ENCODE measurements around the gene OOSP1.
"Not testable (repeated sequence)": the region's sequence is repeated elsewhere in the genome, so short reads cannot be mapped to it uniquely, and the experiment has no call there.

OOSP1 gene

GRCh38 chr11:59938132-59938531 is at the start of gene OOSP1:
TSS of gene OOSP1 (plus strand) at chr11:59938432. CDS start at chr11:59938455, 23 bp downstream.
- DNase-seq, result no peak

DNA sequence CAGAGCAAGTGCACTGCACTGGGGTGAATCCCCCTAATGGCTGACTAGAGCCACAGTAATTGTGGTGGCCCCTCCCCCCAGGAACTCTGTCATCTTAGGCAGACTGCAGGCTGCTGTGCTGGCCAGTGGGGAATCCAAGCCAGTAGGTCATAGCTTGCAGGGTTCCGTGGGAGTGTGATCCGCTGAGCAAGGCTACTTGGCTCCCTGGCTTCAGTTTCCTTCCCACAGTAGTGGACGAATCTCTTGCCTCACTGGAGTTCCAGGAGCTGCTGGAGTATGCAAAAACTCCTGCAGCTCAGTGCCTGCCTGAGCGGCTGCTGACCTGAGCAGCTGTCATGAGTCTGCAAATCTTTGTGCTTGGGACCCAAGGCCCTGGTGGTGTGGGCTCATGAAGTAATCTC is 46.5 kb upstream of the OOSP1 start:
- DNase-seq, result no peak

GRCh38 chr11:59894616-59895015 is 43.6 kb upstream of the OOSP1 start:
- DNase-seq, result no peak

DNA sequence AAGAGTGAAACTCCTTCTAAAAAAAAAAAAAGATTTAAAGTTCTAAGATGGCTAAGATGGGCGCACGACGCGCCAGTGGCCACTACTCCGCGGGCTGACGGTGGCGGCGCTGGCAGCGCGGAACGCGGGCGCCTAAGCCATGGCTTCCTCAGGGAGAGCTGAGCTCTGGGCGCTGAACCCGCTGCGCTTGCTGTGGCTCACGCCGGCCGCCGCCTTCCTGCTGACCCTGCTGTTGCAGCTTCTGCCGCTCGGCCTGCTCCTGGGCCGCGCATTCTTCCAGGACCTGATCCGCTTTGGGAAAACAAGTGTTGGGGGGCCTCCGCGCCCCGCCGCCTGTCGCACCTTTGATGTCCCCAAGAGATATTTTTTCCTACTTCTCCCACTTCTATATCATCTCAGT is 40.2 kb upstream of the OOSP1 start:
- DNase-seq, result no peak

DNA sequence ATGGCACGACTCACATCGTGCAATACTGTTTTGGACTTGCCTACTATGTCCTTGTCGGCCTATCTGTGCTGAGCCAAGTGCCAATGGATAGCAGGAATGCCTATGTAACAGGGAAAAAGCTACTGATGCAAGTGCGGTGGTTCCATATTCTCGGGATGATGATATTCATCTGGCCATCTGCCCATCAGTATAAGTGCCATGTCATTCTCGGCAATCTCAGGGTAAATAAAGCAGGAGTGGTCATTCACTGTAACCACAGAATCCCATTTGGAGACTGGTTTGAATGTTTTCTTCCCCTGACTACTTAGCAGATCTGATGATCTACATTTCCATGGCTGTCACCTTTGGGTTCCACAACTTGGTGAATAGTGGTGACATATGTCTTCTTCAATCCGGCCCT is 39.6 kb upstream of the OOSP1 start:
- no peak for DNase-seq

DNA sequence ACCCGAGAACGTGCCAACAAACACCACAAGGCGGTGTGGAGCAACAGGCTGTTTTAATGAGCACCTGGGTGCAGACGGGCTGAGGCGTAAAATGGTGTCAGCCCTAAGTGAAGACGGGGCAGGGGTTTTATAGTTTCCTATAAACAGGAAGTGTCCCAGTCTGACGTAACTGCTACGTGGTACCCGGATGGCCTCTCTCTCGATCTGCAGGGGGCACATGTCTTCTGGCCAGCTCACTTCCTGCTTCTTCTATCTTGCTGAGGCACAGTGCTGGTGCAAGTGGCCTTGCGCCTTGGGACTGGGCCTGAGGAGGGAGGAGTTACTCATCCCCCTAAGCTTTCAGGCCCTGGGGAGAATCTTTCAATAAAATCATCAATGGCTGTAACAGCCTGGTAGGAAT is 38.7 kb upstream of the OOSP1 start:
- DNase-seq, result no peak

GRCh38 chr11:59900366-59901126 is 37.7 kb upstream of the OOSP1 start:
- DNase-seq, result no peak

GRCh38 chr11:59901306-59901705 is 36.9 kb upstream of the OOSP1 start:
- DNase-seq, result no peak

DNA sequence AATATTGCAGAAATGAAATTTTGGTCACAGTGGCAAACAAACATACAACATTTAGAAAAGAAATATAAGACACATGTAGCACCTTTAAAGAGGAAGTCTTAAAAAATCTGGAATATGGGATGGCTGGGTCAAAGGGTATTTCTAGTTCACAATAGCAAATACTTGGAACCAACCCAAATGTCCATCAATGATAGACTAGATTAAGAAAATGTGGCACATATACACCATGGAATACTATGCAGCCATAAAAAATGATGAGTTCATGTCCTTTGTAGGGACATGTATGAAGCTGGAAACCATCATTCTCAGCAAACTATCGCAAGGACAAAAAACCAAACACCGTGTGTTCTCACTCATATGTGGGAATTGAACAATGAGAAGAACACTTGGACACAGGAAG is 34.7 kb upstream of the OOSP1 start:
- not testable (repeated sequence) for DNase-seq

DNA sequence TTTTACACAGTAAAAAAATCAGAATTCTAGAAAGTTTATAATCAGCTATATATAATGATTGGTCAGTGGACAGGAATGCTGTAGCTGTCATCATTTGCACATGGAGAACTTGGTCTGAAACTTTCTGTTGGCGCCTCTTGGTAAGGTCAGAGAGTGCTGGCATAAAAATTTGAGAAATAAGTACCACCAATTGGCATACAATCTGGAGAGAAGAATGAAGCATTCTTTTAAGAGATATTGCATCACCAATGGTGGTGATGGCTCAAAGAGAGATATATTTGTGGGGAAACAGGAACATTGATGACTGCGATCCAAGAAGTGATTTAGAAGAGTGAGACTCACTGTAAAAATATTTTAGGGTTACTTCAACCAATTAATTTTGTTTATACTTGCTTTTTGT is 19.8 kb upstream of the OOSP1 start:
- no peak for DNase-seq

GRCh38 chr11:59918987-59919589 is 19.1 kb upstream of the OOSP1 start:
- no peak for DNase-seq

- DNase-seq, result no peak
Observed at GRCh38 chr11:59923813-59924212, 14.4 kb upstream of the OOSP1 start.

GRCh38 chr11:59931688-59932087 is 6.5 kb upstream of the OOSP1 start:
- DNase-seq, result no peak

- DNase-seq, result no peak
Observed at GRCh38 chr11:59938718-59939117, 486 bp downstream of the OOSP1 start.

DNA sequence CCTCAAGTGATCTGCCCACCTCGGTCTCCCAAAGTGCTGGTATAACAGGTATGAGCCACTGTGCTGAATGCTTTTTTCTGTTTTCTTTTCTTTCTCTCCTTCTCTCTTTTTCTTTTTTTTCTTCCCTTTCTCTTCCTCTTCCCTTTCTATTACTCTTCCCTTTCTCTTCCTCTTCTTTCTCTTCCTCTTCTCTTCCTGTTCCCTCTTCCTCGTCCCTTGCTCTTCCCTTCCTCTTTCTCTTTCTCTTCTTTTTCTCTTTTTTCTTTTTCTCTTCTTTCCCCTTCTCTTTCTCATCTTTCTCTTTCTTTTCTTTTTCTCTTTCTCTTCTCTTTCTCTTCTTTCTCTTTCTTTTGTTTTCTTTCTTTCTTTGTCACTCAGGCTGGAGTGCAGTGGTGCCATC is 1.2 kb downstream of the OOSP1 start:
- DNase-seq, result no peak

DNA sequence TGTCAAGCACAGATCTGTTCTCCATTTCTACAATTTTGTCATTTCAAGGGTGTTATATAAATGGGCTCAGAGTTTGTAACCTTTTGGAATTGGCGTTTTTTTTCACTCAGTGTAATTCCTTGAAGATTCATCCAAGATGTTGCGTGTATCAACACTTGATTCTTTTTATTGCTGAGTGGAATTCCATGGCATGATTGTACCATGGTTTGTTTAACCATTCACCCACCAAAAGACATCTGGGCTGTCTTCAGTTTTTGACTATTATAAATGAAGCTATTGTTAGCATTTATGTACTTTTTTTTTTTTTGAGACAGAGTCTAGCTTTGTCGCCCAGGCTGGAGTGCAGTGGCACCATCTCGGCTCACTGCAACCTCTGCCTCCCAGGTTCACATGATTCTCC is 2.9 kb downstream of the OOSP1 start:
- no peak for DNase-seq

DNA sequence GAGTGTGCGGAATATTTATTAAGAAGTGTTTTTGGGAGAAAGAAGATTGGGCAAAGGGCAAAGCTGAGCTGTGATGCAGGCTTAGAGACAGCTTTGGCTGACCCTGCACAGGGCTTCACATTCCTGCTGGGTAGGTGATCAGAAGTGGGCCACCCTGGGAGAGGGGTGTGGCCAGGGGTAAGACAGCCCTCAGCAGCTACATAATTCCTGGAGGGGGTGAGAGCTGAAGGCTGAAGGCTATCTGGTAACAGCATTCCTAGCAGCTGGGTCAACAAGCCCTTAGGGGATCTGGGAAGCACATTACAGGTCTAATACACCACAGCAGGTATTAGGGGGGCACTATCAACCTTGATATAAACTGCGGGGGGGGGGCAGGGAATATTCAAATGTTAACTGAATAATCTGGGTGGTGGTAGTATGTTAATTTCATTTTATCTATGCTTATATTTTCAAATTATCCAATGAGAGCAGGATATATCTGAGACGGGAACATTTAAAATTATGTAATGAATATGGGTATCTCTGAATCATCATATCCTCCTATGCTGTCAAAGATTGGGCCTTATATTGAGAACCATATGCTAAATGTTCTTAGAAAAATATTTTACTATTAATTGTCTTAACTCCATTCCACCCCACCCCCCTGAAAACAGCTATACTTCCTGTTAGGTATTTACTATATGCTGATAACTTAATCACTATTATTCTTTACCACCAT is 5.9 kb downstream of the OOSP1 start:
- DNase-seq, result no peak

- DNase-seq, result no peak
Observed at GRCh38 chr11:59944720-59945119, 6.5 kb downstream of the OOSP1 start.

GRCh38 chr11:59953463-59954218 is 15.4 kb downstream of the OOSP1 start:
- DNase-seq, result no peak

GRCh38 chr11:59954219-59954847 is 16.1 kb downstream of the OOSP1 start:
- no peak for DNase-seq

DNA sequence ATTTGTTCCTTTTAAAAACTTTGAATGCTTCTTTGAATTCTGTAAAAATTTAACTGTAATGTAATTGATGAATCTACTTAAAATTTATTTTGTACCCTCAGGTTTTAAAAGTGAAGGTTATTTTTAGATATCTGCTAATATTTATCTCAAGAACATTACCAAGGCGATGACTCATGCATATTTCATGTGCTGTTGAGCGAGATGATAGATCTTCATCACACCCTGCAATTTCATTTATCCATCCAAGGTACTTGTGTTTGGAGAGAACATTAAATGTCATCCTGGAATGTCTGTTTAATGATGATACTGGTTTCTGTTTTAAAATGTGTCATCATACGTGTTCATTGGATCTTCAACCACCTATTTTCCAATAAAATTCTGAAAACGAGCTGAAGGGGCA is 18.9 kb downstream of the OOSP1 start:
- no peak for DNase-seq

- DNase-seq, result no peak
Observed at GRCh38 chr11:59960502-59961381, 22.5 kb downstream of the OOSP1 start.
